DND-41 (cell line): ENCODE data around the gene SSX2IP.

Source experiments
- ATAC-seq: fragments of 200-7000 bp; cut with Tn5 transposase; 3 replicates; pipeline ENCODE4 v1.9.1; 2021; ENCODE audit warnings: low read depth; ENCODE audit not compliant: insufficient read depth
- DNase-seq: peaks from one replicate; pipeline ENCODE4 v3.0.0-alpha.2; 2020
- H2AFZ ChIP-seq: 2 replicates; pipeline ENCODE4 v1.6.0; 2012; ENCODE audit warnings: low read depth, low read length
- H3K27ac ChIP-seq: 2 replicates; pipeline ENCODE4 v1.5.1; 2012; ENCODE audit warnings: low read length, inconsistent platforms
- H3K27me3 ChIP-seq: fragments of 200-600 bp; sonication (generic); 2 replicates; pipeline ENCODE4 v1.6.0; 2012; ENCODE audit warnings: low read length, mild to moderate bottlenecking, inconsistent platforms; ENCODE audit not compliant: insufficient read depth, poor library complexity
- H3K36me3 ChIP-seq: 2 replicates; pipeline ENCODE4 v1.5.1; 2012; ENCODE audit warnings: low read length, inconsistent platforms; ENCODE audit not compliant: insufficient read depth
- H3K4me1 ChIP-seq: 2 replicates; pipeline ENCODE4 v1.5.1; 2012; ENCODE audit warnings: mild to moderate bottlenecking, low read length; ENCODE audit not compliant: insufficient read depth
- H3K4me2 ChIP-seq: 2 replicates; pipeline ENCODE4 v1.6.0; 2012; ENCODE audit warnings: mild to moderate bottlenecking, moderate library complexity, low read length, inconsistent platforms; ENCODE audit not compliant: insufficient read depth
- H3K4me3 ChIP-seq, 2 experiments: fragments of 200-600 bp in 1 of 2; shearing (Covaris generic) in 1 of 2; 2 replicates each; pipeline ENCODE4 v1.5.1; 2012 to 2016; ENCODE audit warnings: inconsistent platforms in 2 of 2, low read length in 2 of 2, mild to moderate bottlenecking in 2 of 2, low read depth in 1 of 2, moderate library complexity in 1 of 2
- H3K79me2 ChIP-seq: 2 replicates; pipeline ENCODE4 v1.6.0; 2012; ENCODE audit warnings: low read length, inconsistent platforms; ENCODE audit not compliant: insufficient read depth
- H3K9ac ChIP-seq: 2 replicates; pipeline ENCODE4 v1.6.0; 2012; ENCODE audit warnings: low read depth, mild to moderate bottlenecking, inconsistent platforms, low read length, moderate library complexity
- H3K9me3 ChIP-seq: 2 replicates; pipeline ENCODE4 v1.5.1; 2012; ENCODE audit warnings: low read length, moderate library complexity, mild to moderate bottlenecking, inconsistent platforms; ENCODE audit not compliant: insufficient read depth, severe bottlenecking
- H4K20me1 ChIP-seq: 2 replicates; pipeline ENCODE4 v1.6.0; 2012; ENCODE audit warnings: low read length; ENCODE audit not compliant: insufficient read depth
- EZH2 ChIP-seq: IDR thresholded peaks from 3 replicates; pipeline ENCODE4 v1.6.1; 2012; ENCODE audit warnings: borderline replicate concordance, low read depth, mild to moderate bottlenecking, moderate library complexity, low read length, inconsistent platforms; ENCODE audit not compliant: severe bottlenecking
- TF ChIP-seq, protein P1 (sequence below): IDR thresholded peaks from 2 replicates; pipeline ENCODE4 v1.5.1; 2012; ENCODE audit warnings: borderline replicate concordance, low read length, moderate library complexity, mild to moderate bottlenecking; ENCODE audit not compliant: poor library complexity, severe bottlenecking; ENCODE audit errors: extremely low read depth

SSX2IP gene

DNA sequence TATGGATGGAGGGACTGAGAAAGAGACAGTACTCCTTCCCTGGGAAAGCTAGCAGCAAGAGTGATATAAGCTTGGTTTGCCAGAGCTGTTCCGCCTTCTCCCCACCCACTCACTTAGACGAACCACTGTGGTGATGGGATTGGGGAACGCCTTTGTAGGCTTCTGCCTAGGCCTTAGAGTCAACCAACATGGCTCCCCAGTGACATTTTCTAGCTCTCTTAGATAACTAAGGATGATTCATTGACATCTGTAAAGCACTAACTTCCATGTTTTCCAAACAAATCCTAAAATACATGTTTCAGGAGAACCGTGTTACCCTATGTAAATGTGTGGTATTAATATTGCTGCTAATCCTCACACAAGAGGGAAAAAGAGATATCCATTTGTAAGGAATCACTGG lies 21.6 kb upstream of the SSX2IP start:
- H3K9ac ChIP-seq = no peak overlapping the region
- H3K4me2 ChIP-seq = no peak overlapping the region
- no peak overlapping the region for H3K4me3 ChIP-seq
- H3K79me2 ChIP-seq = no peaks in the 10 kb centered on the region
- DNase-seq (no peak), ATAC-seq (no peak)
- H3K27me3 ChIP-seq = peaks cover under 1% of the 10 kb centered on the region
- TF ChIP-seq, protein P1, sequence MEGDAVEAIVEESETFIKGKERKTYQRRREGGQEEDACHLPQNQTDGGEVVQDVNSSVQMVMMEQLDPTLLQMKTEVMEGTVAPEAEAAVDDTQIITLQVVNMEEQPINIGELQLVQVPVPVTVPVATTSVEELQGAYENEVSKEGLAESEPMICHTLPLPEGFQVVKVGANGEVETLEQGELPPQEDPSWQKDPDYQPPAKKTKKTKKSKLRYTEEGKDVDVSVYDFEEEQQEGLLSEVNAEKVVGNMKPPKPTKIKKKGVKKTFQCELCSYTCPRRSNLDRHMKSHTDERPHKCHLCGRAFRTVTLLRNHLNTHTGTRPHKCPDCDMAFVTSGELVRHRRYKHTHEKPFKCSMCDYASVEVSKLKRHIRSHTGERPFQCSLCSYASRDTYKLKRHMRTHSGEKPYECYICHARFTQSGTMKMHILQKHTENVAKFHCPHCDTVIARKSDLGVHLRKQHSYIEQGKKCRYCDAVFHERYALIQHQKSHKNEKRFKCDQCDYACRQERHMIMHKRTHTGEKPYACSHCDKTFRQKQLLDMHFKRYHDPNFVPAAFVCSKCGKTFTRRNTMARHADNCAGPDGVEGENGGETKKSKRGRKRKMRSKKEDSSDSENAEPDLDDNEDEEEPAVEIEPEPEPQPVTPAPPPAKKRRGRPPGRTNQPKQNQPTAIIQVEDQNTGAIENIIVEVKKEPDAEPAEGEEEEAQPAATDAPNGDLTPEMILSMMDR = no peak
- no peak for TF ChIP-seq EZH2
- H4K20me1 ChIP-seq = no peaks in the 10 kb centered on the region
- H3K36me3 ChIP-seq = no peaks in the 10 kb centered on the region
- H2AFZ ChIP-seq = no peak overlapping the region
- H3K27ac ChIP-seq = no peak overlapping the region
- H3K9me3 ChIP-seq = no peaks in the 10 kb centered on the region
- H3K4me1 ChIP-seq = no peaks in the 10 kb centered on the region

DNA sequence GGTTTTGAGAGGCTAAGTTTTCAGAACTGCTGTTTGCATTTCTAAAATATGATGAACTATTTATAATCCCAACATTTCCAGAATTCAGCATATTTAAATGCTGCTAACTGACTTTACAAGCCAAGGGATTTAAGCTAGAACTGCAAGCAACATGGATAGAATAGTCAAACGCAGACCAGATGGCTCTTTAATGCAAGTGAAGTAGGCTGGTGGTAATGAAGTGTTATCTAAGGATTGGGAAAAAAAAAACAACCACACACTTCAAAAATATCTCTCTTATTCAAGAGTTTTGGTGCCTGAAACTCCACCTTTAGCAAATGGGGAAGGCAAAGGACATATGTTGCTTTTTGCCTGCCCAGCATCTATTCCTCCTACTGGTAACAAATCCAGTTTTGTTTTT lies 20.9 kb upstream of the SSX2IP start:
- no peaks in the 10 kb centered on the region for H4K20me1 ChIP-seq
- no peak for TF ChIP-seq EZH2
- TF ChIP-seq, protein P1 = no peak
- no peak overlapping the region for H3K4me2 ChIP-seq
- H3K4me3 ChIP-seq = no peak overlapping the region
- H3K9ac ChIP-seq = no peak overlapping the region
- H3K36me3 ChIP-seq = no peaks in the 10 kb centered on the region
- no peak overlapping the region for H2AFZ ChIP-seq
- DNase-seq = no peak
- H3K27me3 ChIP-seq = peaks cover 6% of the 10 kb centered on the region
- H3K4me1 ChIP-seq = no peaks in the 10 kb centered on the region
- no peak overlapping the region for H3K27ac ChIP-seq
- H3K79me2 ChIP-seq = no peaks in the 10 kb centered on the region
- H3K9me3 ChIP-seq = no peaks in the 10 kb centered on the region
- no peak for ATAC-seq

DNA sequence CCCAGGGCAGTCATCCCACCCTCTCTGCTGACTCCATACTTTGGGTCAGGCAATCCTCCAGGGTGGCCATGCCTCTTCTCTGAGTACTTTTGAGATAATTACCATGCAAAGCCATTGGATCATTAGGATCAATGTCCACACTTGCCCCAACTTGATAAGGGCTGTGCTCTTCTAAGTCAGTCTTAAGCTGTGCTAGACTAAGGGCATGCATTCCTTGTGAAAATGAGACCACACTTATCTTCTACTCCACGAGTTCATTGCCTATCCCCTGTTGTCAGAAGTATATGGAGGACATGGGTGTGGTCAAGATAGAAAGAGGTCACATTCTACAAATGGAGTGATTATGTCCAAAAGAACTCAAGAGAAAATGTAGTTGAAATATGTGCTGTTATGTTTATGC lies 18.9 kb upstream of the SSX2IP start:
- Histone ChIP-seq H3K9me3 (no peaks in the 10 kb centered on the region), H2AFZ (no peak overlapping the region), H3K4me3 (no peak overlapping the region), H3K36me3 (no peaks in the 10 kb centered on the region), H3K27ac (no peak overlapping the region), H3K79me2 (no peaks in the 10 kb centered on the region), H4K20me1 (no peaks in the 10 kb centered on the region), H3K4me1 (no peaks in the 10 kb centered on the region), H3K27me3 (peaks cover 10% of the 10 kb centered on the region), H3K9ac (no peak overlapping the region), H3K4me2 (no peak overlapping the region)
- TF ChIP-seq EZH2 = no peak
- TF ChIP-seq, protein P1 = no peak
- no peak for ATAC-seq
- DNase-seq = no peak

DNA sequence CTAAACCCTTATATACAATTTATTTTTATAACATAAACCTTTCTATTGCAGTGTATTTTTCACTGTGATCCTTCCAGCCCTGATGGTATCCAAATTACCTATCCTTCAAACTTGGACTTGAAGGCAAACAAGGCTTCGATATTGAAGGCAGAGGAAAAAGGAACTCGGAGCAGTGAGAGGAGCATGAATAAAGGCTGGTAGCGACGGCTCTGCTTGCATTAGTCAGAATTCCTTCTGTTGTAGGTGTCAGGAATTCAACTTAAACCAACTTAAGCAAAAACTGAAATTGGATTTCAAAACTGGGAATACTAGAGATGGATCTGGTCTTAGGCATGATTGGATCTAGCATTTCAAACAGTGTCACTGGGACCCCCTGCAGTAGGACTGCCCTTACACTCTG lies 17.8 kb upstream of the SSX2IP start:
- H3K9ac ChIP-seq = no peak overlapping the region
- H3K4me2 ChIP-seq = no peak overlapping the region
- H3K27me3 ChIP-seq = peaks cover 10% of the 10 kb centered on the region
- no peaks in the 10 kb centered on the region for H3K4me1 ChIP-seq
- DNase-seq (no peak), ATAC-seq (no peak)
- H3K79me2 ChIP-seq = no peaks in the 10 kb centered on the region
- H4K20me1 ChIP-seq = no peaks in the 10 kb centered on the region
- H2AFZ ChIP-seq = no peak overlapping the region
- no peak overlapping the region for H3K27ac ChIP-seq
- TF ChIP-seq EZH2 = no peak
- TF ChIP-seq, protein P1 = no peak
- no peaks in the 10 kb centered on the region for H3K36me3 ChIP-seq
- H3K4me3 ChIP-seq = no peak overlapping the region
- no peaks in the 10 kb centered on the region for H3K9me3 ChIP-seq
